GM13977 (cell line): ENCODE measurements around the gene KDM4B.

Experiments
- DNase-seq: peaks from one replicate; pipeline ENCODE4 v3.0.0; 2012; ENCODE audit warnings: low spot score
- CTCF ChIP-seq: IDR thresholded peaks from 2 replicates; pipeline ENCODE4 v1.5.1; 2012; ENCODE audit warnings: mild to moderate bottlenecking, control low read depth; ENCODE audit not compliant: insufficient read depth; ENCODE audit errors: extremely low read depth, missing control alignments
- in situ Hi-C: fragments of 300-500 bp; cut with MboI; formaldehyde crosslinking; loops from one replicate; pipeline ENCODE4 v1.12.0; 2022; ENCODE audit warnings: low sequenced_read_pairs, low pct_unique_long_range_greater_than_20kb, mixed read lengths, inconsistent platforms; ENCODE audit not compliant: unreplicated experiment

Gene KDM4B

GRCh38 chr19:4990306-4990705 is 21.4 kb downstream of the KDM4B start:
- no peak for TF ChIP-seq CTCF

GRCh38 chr19:4991538-4991937 is 22.6 kb downstream of the KDM4B start:
- in situ Hi-C loops: no loop called here
- no peak for TF ChIP-seq CTCF
- DNase-seq: no peak

More at GRCh38 chr19:4990306-4990705, 21.4 kb downstream of the KDM4B start:
- no peak for DNase-seq
- in situ Hi-C loops: no loop called here

- TF ChIP-seq CTCF: no peak
- DNase-seq: no peak
- in situ Hi-C loops: no loop called here
These were observed 23.2 kb downstream of the KDM4B start for GRCh38 chr19:4991996-4992698.

GRCh38 chr19:4993683-4994082 is 24.8 kb downstream of the KDM4B start:
- in situ Hi-C loops: no loop called here
- no peak for TF ChIP-seq CTCF
- DNase-seq: no peak

- DNase-seq: no peak
- no peak for TF ChIP-seq CTCF
- in situ Hi-C loops: no loop called here
These were observed 27.8 kb downstream of the KDM4B start for GRCh38 chr19:4996701-4997100.

GRCh38 chr19:4997297-4997696 is 28.4 kb downstream of the KDM4B start:
- in situ Hi-C loops: no loop called here
- DNase-seq: no peak
- no peak for TF ChIP-seq CTCF
